CD4-positive, alpha-beta T cell treated with Interleukin-4 for 4 hours (primary cell): ENCODE data around the gene CYS1.
"Not testable (repeated sequence)": the region's sequence is repeated elsewhere in the genome, so short reads cannot be mapped to it uniquely, and the experiment has no call there.

ENCODE experiments used
- DNase-seq: peaks from one replicate; pipeline ENCODE4 v3.0.0-alpha.2; 2020

CYS1 gene

DNA sequence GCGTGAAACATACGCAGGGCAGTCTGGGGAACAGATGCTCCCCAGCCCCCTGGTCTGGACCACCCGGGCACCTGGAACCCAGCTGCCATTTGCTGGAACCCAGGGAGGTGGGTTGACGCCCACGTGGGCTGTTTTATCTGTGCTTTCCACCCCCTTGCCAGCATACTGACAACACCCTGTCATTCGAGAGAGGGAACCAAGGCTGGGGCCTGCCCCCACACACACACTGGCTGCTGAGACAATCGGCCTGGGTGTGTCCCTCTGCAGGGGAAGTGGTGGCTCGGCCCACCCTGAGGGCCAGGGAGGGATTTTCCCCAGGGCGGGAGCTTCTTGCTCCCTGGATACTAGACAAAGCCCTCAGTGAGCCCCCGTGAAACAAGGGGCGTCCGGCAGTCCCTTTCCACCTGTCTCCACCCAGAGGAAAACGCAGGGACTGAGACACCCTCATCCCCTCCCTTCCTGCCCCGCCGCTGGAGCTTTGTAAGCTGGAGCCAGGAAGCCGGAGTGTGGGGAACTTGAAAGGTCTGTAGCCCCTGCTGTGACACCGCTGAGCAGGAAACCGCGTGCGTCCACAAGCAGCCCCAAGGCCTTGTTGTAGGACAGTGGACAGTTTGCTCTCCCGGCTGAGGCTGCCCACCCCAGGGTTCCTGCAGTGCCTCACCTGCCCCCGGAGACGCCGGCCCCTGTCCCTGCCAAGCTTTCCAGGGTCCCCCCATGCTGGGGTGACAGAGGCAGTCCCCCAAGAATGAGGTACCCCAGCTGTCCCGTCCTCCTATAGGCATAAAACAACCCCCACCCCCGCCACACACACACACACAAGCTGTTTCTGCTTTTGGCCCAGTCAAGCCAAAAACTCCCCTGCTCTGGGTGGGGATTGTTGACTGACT lies 51.0 kb downstream of the CYS1 start:
- DNase-seq = peak; percentile 78

DNA sequence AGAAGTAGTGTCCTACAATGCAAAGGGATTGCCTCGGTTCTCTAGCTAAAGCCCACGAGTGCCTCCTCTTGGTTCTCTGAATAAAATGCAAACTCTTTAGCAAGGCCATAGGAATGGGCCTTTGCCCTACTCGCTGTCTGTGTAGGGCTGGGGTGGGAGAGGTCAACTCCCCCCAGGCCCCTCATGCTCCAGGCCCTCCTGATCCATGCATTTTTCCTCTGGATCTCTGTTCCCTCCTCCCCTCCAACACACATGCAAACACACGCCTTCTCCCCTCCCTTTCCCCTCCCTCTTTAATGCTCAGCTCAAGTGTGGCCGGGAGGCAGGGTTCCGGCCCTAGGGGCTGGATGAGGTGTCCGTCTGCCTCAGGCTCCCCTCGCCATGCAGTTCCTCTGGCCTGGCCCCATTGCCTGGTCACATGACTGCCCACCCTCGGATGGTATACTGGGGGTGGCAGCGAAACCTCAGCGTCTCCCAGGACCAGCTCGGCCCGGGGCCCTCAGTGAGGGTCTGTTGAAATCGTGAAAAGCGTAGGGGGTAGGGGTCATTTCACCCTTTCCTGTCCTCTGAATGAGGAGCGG lies 51.7 kb downstream of the CYS1 start:
- DNase-seq = no peak

DNA sequence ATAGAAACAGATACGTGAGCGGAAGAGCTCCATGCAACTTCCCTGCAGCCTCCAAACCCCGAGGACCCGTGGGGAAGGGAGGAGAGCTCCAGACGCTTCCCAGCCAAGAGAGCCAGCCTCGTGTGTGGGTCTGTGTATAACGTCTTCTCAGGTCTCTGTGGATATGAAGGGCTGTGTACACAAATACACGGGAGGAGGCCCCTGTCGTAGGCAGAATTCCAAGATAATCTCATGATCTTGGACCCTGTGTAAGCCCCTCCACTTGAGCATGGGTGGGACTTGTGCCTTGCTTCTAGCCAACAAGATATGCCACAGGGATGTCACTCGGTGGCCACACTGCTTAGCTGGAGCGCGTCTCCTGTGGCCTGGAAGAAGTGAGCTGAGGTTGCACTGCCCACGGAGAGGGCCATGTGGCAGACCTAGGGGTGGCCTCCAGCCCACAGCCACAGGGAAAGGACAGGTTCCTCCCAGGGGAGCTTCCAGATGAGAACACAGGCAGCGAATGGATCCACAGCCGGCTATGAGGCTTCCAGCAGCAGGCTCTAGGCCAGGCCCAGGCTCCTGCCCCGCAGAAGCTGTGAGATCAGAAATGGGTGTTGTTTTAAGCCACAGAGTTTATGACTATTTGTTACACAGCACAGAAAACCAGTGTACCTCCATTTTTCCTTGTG lies 52.4 kb downstream of the CYS1 start:
- no peak for DNase-seq

DNA sequence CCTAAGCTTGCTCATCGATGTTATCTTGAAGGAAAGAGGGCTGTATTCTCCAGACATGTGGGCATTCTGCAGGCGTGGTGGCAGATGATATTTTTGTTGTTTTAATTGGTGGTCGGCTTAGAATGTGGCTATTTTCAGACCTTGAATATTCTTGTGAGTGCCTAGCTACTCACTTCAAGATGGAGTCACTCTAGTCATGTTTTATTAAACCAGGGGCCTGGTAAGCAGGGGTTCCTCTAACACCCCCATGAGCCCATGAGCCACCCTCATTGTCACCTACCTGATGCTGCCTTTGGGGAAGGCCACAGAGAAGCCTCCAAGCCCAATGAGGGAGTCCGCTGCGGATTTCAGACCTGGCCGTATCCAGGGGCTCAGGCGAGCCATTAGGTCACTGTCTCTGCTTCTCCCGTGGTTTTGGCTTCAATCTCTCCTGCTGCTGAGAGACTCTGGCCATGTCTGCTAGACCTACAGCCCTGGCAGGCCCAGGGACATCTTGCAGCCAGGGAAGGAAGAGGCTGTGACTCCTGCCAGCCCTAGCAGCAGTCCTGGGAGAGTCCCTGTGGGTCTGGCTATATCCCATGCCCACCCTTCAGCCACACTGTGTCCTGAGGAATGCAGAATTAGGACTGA lies 53.2 kb downstream of the CYS1 start:
- no peak for DNase-seq

DNA sequence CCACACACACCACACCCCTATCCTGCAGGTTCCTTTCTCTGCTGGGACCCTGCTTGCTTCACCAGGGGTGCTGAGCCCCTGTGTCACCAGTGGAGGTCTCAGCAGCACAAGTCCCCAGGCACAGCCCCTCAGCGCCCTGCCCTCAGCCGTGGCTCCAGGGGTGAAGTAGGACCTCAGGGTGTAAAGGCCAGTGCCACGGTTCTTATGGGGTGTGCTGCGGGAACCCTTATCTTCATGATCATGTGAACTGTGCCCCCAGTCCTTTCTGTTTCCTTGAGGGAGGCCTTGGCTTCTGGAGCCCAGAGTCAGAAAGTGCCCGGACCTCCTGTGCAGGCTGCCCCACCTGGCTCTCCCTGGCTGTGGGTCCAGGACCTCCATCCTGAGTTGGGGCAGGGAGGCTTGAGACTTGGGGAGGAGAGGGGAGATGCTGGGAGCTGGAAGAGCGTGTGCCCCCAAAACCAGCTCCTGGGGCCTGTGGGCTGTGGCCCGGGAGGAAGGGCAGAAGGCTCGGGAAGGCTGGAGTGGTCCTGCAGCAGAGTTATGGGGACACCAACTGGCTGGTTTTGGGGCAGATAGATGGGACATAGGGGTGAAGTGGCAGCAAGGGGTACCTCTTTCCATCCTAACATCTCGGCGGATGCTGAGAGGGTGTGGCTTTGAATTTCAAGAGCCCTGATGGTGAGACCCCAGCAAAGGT lies 57.1 kb downstream of the CYS1 start:
- DNase-seq = no peak

DNA sequence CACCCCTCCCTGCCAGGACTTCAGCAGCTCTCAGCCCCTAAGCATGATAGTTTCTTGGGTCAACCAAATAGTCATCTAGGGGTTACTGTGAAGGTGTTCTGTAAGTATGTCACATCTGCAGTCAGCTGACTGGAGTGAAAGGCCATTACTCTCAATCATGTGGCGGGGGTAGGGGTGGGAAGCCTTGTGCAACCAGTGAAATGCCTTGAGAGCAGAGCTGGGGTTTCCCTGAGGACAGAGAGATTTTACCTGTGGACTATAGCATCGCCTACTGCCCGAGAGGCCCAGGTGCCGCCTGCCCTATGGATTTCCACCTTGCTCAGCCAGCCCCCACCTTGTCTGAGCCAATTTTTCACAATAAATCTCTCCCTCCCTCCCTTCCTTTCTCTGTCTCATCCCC lies 57.8 kb downstream of the CYS1 start:
- DNase-seq = no peak

DNA sequence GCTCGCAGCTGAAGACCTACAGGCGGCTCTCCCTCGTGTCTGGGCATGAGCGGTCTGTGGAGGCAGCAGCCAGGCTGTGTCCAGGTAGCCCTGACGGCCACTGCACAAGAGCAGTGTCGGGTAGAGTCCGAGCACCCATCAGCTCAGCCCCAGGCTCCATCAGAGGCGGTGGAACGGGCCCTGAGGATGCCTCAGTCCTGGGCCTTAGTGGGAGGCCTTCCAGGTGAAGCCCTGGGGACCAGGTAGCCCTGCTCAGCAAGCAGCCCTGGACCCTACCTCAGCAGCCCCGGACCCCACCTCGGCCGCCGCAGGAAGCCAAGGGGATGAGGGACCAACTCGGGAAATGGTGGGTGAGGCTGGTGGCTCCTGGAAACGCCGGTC lies 58.2 kb downstream of the CYS1 start:
- no peak for DNase-seq

DNA sequence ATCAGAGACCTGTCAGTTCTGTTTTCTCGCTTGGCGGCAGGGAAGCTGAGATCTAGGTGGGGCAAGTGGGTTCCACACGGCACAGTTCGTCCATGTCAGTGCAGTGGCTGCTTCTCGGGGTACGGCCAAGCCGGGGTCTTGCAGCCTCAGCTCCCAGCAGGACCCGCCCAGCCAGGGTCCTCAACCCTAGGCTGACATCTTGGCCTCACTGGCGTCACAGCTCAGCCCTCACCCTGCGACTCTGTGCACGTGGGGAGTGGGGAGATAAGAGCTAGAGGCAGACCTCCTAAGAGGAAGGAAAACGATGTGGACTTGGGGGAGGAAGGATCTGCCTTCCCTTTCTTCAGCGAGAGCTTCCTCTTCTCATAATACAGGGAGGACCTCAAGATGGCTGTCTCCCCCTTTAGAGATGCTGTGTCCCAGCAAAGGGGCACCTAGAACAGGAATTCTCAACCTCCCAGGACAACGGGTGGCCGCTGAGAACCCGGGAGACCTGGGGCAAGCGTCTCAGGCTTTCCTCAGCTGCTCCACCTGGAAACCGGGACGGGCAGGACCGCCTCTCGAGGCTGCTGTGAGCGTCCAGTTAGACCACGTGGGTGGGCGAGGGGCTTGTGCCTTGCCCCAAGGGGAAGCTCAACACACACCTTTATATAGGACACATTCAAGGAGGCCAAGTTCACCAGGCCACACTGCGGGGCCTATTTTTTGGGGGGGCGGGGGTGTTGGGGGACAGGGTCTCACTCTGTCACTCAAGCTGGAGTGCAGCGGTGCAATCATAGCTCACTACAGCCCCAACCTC lies 60.4 kb downstream of the CYS1 start:
- no peak for DNase-seq

DNA sequence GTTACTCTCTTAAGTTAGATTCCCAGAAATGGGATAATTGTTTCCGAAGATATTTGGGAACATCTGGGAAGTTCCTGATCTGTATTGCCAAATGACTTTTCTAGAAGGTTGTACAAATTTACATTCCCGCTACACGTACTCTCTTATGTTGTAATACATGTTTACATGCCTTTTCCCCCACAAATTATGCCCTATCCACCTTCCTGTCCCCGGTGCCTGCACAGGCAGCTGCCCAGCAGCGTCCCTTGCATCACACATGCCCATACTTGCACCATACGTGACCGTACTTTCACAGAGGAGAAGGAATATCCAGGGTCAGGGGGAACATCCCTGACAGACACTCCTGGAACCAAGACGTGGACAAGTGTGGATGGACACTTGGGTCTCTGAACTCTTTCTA lies 61.0 kb downstream of the CYS1 start:
- DNase-seq = no peak

DNA sequence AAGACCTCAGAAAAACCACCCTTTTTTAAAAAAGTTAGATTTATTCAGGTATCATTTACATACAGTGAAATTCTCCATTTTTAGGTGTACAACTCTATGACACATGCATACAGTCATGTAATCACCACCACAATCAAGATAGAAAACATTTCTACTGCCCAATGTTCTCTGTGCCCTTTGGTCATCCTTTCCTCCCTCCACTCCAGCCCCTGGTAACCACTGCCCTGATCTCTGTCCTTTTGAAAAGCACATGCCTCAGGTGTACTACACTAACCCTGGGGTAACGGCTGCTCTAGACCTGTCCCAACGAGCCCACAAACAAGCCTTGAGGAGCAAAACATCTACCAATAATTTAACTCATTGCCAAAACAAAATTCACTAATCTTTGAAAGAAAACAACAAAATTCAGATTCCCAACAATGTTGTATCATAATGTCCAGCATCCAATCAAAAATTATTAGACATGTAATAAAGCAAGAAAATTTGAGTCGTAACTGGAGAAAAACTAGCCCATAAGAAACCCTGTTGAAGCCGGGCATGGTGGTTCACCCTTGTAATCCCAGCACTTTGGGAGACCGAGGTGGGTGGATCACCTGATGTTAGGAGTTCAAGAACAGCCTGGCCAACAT lies 62.8 kb downstream of the CYS1 start:
- DNase-seq = no peak

DNA sequence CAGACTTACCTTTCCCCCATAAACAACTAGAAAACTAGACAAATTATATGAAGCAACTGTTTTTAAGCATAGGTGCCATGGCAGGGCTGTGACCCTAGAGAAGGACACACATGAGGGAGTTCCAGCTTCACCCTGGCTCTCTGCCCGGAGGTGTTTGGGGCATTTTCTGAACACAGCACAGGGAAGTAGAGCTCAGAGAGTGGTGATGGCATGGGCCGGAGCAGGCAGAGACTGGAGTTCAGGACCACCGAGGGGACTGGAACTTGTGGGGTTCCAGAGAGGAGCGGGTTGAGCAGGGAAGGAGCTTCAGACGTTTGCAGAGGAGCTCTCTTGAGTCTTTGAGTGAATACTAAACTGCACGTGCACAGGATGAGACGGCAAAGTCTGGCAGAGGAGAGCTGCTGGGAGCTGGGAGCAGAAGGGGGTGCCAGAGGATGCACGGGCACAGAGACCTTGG lies 63.4 kb downstream of the CYS1 start:
- DNase-seq = no peak

DNA sequence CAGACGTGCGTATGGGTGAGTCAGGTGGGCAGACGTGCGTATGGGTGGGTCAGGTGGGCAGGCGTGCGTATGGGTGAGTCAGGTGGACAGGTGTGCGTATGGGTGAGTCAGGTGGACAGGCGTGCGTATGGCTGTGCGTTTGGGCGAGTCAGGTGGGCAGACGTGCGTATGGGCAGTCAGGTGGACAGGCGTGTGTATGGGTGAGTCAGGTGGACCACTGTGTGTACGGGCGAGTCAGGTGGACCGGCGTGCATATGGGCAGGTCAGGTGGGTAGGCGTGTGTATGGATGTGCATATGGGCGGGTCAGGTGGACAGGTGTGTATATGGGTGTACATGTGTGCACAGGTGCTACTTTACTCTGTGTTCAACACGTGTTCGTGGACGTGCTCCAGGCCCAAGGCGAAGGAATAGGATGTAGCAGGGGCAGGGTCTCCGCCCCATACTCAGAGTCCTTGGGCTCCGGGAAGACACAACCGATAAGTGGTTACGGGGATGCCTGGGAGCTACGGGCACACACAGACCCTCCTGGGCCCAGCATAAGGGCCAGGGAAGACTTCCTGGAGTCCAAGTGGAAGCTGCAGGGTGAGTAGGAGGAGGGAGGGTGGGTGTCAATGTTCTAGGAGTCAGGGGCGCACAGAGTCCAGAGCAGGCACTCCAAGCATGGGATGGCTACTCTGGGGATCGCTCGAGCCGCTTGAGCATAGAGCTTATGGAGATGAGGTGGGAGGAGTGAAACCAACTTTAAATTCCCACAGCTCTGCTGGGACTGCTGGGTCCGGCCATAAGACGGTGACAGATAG lies 64.0 kb downstream of the CYS1 start:
- DNase-seq = no peak

DNA sequence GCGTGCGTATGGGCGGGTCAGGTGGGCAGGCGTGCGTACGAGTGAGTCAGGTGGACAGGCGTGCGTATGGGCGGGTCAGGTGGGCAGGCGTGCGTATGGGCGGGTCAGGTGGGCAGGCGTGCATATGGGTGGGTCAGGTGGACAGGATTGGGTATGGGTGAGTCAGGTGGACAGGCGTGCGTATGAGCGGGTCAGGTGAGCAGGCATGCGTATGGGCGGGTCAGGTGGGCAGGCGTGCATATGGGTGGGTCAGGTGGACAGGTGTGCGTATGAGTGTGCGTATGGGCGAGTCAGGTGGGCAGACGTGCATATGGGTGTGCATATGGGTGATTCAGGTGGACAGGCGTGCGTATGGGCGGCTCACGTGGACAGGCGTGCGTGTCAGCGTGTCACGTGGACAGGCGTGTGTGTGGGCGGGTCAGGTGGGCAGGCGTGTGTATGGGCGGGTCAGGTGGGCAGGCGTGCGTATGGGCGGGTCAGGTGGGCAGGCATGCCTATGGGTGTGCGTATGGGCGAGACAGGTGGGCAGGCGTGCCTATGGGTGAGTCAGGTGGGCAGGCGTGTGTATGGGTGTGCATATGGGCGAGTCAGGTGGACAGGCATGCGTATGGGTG lies 64.7 kb downstream of the CYS1 start:
- DNase-seq = not testable (repeated sequence)

DNA sequence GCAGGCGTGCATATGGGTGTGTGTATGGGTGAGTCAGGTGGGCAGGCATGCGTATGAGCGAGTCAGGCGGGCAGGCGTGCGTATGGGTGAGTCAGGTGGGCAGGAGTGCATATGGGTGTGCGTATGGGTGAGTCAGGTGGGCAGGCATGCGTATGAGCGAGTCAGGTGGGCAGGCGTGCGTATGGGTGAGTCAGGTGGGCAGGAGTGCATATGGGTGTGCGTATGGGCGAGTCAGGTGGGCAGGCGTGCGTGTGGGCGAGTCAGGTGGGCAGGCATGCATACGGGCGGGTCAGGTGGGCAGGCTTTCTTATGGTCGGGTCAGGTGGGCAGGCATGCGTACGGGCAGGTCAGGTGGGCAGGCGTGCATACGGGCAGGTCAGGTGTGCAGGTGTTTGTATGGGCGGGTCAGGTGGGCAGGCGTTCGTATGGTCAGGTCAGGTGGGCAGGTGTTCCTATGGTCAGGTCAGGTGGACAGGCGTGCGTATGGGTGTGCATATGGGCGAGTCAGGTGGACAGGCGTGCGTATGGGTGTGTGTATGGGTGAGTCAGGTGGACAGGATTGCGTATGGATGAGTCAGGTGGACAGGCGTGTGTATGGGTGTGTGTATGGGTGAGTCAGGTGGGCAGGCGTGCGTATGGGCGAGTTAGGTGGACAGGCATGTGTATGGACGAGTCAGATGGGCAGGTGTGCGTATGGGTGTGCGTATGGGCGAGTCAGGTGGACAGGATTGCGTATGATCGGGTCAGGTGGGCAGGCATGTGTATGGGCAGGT lies 65.6 kb downstream of the CYS1 start:
- no peak for DNase-seq

DNA sequence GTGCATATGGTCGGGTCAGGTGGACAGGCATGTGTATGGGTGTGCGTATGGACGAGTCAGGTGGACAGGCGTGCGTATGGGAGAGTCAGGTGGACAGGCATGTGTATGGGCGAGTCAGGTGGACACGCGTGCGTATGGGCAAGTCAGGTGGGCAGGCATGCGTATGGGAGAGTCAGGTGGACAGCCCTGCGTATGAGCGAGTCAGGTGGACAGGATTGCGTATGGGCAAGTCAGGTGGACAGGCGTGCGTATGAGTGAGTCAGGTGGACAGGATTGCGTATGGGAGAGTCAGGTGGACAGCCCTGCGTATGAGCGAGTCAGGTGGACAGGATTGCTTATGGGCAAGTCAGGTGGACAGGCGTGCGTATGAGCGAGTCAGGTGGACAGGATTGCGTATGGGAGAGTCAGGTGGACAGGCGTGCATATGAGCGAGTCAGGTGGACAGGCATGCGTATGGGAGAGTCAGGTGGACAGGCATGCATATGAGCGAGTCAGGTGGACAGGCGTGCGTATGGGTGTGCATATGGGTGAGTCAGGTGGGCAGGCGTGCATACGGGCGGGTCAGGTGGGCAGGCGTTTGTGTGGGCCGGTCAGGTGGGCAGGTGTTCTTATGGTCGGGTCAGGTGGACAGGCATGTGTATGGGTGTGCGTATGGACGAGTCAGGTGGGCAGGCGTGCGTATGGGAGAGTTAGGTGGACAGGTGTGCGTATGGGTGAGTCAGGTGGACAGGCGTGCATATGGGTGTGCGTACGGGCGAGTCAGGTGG lies 66.4 kb downstream of the CYS1 start:
- DNase-seq = not testable (repeated sequence)

DNA sequence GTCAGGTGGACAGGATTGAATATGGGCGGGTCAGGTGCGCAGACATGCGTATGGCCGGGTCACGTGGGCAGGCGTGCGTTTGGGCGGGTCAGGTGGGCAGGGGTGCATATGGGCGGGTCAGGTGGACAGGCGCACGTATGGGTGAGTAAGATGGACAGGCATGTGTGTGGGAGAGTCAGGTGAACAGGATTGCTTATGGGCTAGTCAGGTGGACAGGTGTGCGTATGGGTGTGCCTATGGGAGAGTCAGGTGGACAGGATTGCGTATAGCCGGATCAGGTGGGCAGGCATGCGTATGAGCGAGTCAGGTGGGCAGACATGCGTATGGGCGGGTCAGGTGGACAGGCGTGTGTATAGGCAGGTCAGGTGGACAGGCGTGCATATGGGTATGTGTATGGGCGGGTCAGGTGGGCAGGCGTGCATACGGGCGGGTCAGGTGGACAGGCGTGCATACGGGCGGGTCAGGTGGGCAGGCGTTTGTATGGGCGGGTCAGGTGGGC lies 67.2 kb downstream of the CYS1 start:
- DNase-seq = no peak

DNA sequence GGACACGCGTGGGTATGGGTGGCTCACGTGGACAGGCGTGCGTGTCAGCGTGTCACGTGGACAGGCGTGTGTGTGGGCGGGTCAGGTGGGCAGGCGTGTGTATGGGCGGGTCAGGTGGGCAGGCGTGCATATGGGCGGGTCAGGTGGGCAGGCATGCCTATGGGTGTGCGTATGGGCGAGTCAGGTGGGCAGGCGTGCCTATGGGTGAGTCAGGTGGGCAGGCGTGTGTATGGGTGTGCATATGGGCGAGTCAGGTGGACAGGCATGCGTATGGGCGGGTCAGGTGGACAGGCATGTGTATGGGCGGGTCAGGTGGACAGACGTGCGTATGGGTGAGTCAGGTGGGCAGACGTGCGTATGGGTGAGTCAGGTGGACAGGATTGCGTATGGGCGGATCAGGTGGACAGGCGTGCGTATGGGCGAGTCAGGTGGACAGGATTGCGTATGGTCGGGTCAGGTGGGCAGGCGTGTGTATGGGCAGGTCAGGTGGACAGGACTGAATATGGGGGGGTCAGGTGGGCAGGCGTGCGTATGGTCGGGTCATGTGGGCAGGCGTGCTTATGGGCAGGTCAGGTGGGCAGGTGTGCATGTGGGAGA lies 67.7 kb downstream of the CYS1 start:
- DNase-seq = not testable (repeated sequence)
